ENCODE results near the gene STOML1. TPM values are rescaled to one million over a fixed set of nuclear protein-coding genes. Genes with fewer than 3 reads are reported as not detected.

STOML1 gene
- polyA plus RNA-seq, 1 donor (not counting 4 experiments of a cell fraction or from before 2014, with no cell fraction given) = 7.0 TPM

GRCh38 chr15:73955861-73956742 lies 36.0 kb downstream of the STOML1 start:
- FAIRE-seq = no peak
- Histone ChIP-seq H3K4me3 (ENCODE audit: control insufficient read depth in 2 of 3, extremely low read depth in 1 of 3, insufficient read depth in 2 of 3, low read depth in 1 of 3, low read length in 3 of 3) (no peak overlapping the region), H3K79me2 (ENCODE audit: control insufficient read depth, insufficient read depth, low read length) (no peaks in the 10 kb centered on the region), H3K27ac (ENCODE audit: control insufficient read depth, insufficient read depth, low read length) (no peak overlapping the region), H3K9me3 (ENCODE audit: control insufficient read depth, low read depth, low read length) (no peaks in the 10 kb centered on the region), H3K4me2 (ENCODE audit: control insufficient read depth, extremely low read depth, insufficient read depth, low read depth, low read length) (no peak overlapping the region), H3K4me1 (ENCODE audit: control insufficient read depth, extremely low read depth, insufficient read depth, low read length) (peaks cover 19% of the 10 kb centered on the region), H3K9ac (ENCODE audit: control insufficient read depth, extremely low read depth, insufficient read depth, low read length) (no peak overlapping the region), H3K9me1 (ENCODE audit: control insufficient read depth, extremely low read depth, insufficient read depth, low read length) (no peaks in the 10 kb centered on the region), H3K36me3 (ENCODE audit: control insufficient read depth in 2 of 2, extremely low read depth in 1 of 2, insufficient read depth in 2 of 2, low read length in 2 of 2) (no peaks in the 10 kb centered on the region), H2AFZ (ENCODE audit: control insufficient read depth, low read length) (no peak overlapping the region), H3K27me3 (ENCODE audit: control insufficient read depth, extremely low read depth, insufficient read depth, low read length) (no peaks in the 10 kb centered on the region), H4K20me1 (ENCODE audit: control insufficient read depth, extremely low read depth, insufficient read depth, low read length) (no peaks in the 10 kb centered on the region)
- dilution Hi-C loops (cut with MboI; ENCODE audit: extremely low pct_ligation_motif_present, low sequenced_read_pairs) = no loop called here
- TF ChIP-seq CTCF (optimal IDR thresholded peaks at IDR 0.05 in 1 of 3, IDR thresholded peaks at IDR 0.05 in 1 of 3, conservative IDR thresholded peaks at IDR 0.05 in 1 of 3; ENCODE audit: extremely low read depth in 1 of 3, insufficient read depth in 2 of 3, low read length in 3 of 3) (no peak), EZH2 (IDR thresholded peaks at IDR 0.05; ENCODE audit: low read length) (no peak)
- no peak for DNase-seq (ENCODE audit: low read depth, low spot score)

GRCh38 chr15:73955326-73955725 lies 36.8 kb downstream of the STOML1 start:
- Histone ChIP-seq H3K4me2 (ENCODE audit: control insufficient read depth, extremely low read depth, insufficient read depth, low read depth, low read length) (no peak overlapping the region), H2AFZ (ENCODE audit: control insufficient read depth, low read length) (no peak overlapping the region), H3K4me1 (ENCODE audit: control insufficient read depth, extremely low read depth, insufficient read depth, low read length) (peaks cover 19% of the 10 kb centered on the region), H3K27me3 (ENCODE audit: control insufficient read depth, extremely low read depth, insufficient read depth, low read length) (no peaks in the 10 kb centered on the region), H3K36me3 (ENCODE audit: control insufficient read depth in 2 of 2, extremely low read depth in 1 of 2, insufficient read depth in 2 of 2, low read length in 2 of 2) (no peaks in the 10 kb centered on the region), H3K27ac (ENCODE audit: control insufficient read depth, insufficient read depth, low read length) (no peak overlapping the region), H3K9me3 (ENCODE audit: control insufficient read depth, low read depth, low read length) (no peaks in the 10 kb centered on the region), H3K9me1 (ENCODE audit: control insufficient read depth, extremely low read depth, insufficient read depth, low read length) (no peaks in the 10 kb centered on the region), H3K4me3 (ENCODE audit: control insufficient read depth in 2 of 3, extremely low read depth in 1 of 3, insufficient read depth in 2 of 3, low read depth in 1 of 3, low read length in 3 of 3) (no peak overlapping the region), H3K79me2 (ENCODE audit: control insufficient read depth, insufficient read depth, low read length) (no peaks in the 10 kb centered on the region), H3K9ac (ENCODE audit: control insufficient read depth, extremely low read depth, insufficient read depth, low read length) (no peak overlapping the region), H4K20me1 (ENCODE audit: control insufficient read depth, extremely low read depth, insufficient read depth, low read length) (no peaks in the 10 kb centered on the region)
- DNase-seq (ENCODE audit: low read depth, low spot score) (no peak), FAIRE-seq (no peak)
- no peak for TF ChIP-seq CTCF (optimal IDR thresholded peaks at IDR 0.05 in 1 of 3, IDR thresholded peaks at IDR 0.05 in 1 of 3, conservative IDR thresholded peaks at IDR 0.05 in 1 of 3; ENCODE audit: extremely low read depth in 1 of 3, insufficient read depth in 2 of 3, low read length in 3 of 3)
- TF ChIP-seq EZH2 (IDR thresholded peaks at IDR 0.05; ENCODE audit: low read length) = no peak
- dilution Hi-C loops (cut with MboI; ENCODE audit: extremely low pct_ligation_motif_present, low sequenced_read_pairs) = no loop called here
